NCI-H1105 (cell line): ENCODE measurements around the gene GFAP.

ENCODE experiments used
- DNase-seq: peaks from one replicate; lab custom pipeline; 2025; lab: John Stamatoyannopoulos, UW

Gene GFAP

GRCh38 chr17:44862278-44862914, 52.9 kb downstream of the GFAP start:
- DNase-seq: no peak

- DNase-seq: no peak
Measured at GRCh38 chr17:44859701-44860100, 55.6 kb downstream of the GFAP start.

GRCh38 chr17:44854192-44854591, 61.1 kb downstream of the GFAP start:
- no peak for DNase-seq
